Astrocyte of the cerebellum (primary cell): ENCODE measurements around the gene PIGT.

ENCODE experiments used
- DNase-seq: peaks from one replicate; pipeline ENCODE4 v3.0.0-alpha.2; 2011; ENCODE audit warnings: low read depth
- H3K4me3 ChIP-seq: 2 replicates; pipeline ENCODE4 v1.5.1; 2011; ENCODE audit warnings: mild to moderate bottlenecking, low read depth, low read length, moderate library complexity
- CTCF ChIP-seq: IDR thresholded peaks from 2 replicates; pipeline ENCODE4 v1.5.1; 2012; ENCODE audit warnings: low read length, low read depth, moderate library complexity, mild to moderate bottlenecking; ENCODE audit errors: missing control alignments
- in situ Hi-C: cut with HindIII; loops from 2 replicates; pipeline ENCODE4 v1.10.0; 2017; ENCODE audit warnings: low sequenced_read_pairs

PIGT gene

GRCh38 chr20:45378191-45378590, 37.8 kb upstream of the PIGT start, which contains the start of gene TP53TG5:
TP53TG5 (minus strand) TSS chr20:45378325; CDS start chr20:45378236, 89 bp downstream.
- in situ Hi-C loops, result loop anchor here (5.0 kb wide), 1 partner anchor 71 kb away; the partner anchor contains the start of genes MATN4 and RBPJL

GRCh38 chr20:45387274-45387673, 28.7 kb upstream of the PIGT start:
- no peak for TF ChIP-seq CTCF
- in situ Hi-C loops, result no loop called here
- H3K4me3 ChIP-seq, result no peak overlapping the region
- no peak for DNase-seq

More at GRCh38 chr20:45378191-45378590, 37.8 kb upstream of the PIGT start, which contains the start of gene TP53TG5:
- no peak within 1 kb of the TSS for H3K4me3 ChIP-seq
- no peak for TF ChIP-seq CTCF
- no peak for DNase-seq

DNA sequence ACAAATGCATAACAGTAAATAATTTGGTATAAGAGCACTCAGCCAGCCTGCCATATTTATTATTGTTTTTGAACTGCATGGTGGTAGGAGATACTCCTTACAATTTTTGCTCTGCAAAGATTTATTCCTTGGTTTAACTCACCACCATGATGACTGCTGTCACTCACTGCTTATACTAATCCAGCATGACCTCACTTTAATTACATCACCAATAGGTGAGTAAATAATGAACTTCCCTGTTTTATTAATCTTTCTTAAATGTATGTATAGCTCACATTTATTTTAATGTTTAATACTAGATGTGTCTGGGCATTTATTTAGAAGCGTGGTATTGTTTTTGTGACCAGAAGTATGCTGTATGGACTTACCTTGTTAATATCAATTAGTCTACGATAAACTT, 25.0 kb upstream of the PIGT start:
- TF ChIP-seq CTCF, result no peak
- no peak overlapping the region for H3K4me3 ChIP-seq
- DNase-seq, result no peak
- in situ Hi-C loops, result no loop called here

DNA sequence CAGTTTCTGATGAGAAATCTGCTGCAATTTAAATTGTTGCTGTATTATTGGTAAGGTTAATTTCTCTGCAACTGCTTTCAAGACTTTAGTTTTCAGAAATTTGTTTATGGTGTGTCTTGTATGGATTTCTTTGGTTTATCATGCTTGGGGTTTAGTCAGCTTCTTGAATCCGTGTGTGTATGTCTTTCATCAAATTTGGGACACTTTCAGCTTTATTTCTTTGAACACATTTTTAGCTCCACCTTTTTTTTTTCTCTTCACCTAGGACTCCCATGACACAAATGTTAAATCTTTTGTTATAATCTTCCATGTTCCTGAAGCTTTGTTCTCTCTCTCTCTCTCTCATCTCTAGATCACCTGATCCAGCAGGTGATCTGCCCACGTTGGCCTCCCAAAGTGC, 24.4 kb upstream of the PIGT start:
- no peak overlapping the region for H3K4me3 ChIP-seq
- in situ Hi-C loops, result no loop called here
- TF ChIP-seq CTCF, result no peak
- DNase-seq, result no peak

- no peak overlapping the region for H3K4me3 ChIP-seq
- no peak for TF ChIP-seq CTCF
- in situ Hi-C loops, result no loop called here
Observed at GRCh38 chr20:45392733-45393132, 23.2 kb upstream of the PIGT start.

GRCh38 chr20:45394221-45395113, 21.5 kb upstream of the PIGT start:
- in situ Hi-C loops, result no loop called here
- no peak overlapping the region for H3K4me3 ChIP-seq
- DNase-seq, result no peak
- TF ChIP-seq CTCF, result no peak

More at GRCh38 chr20:45392733-45393132, 23.2 kb upstream of the PIGT start:
- no peak for DNase-seq
